ENCODE data around the gene RAET1L.

- TF ChIP-seq POLR2A (IDR thresholded peaks at IDR 0.05) = no peak
- TF ChIP-seq, protein P1, sequence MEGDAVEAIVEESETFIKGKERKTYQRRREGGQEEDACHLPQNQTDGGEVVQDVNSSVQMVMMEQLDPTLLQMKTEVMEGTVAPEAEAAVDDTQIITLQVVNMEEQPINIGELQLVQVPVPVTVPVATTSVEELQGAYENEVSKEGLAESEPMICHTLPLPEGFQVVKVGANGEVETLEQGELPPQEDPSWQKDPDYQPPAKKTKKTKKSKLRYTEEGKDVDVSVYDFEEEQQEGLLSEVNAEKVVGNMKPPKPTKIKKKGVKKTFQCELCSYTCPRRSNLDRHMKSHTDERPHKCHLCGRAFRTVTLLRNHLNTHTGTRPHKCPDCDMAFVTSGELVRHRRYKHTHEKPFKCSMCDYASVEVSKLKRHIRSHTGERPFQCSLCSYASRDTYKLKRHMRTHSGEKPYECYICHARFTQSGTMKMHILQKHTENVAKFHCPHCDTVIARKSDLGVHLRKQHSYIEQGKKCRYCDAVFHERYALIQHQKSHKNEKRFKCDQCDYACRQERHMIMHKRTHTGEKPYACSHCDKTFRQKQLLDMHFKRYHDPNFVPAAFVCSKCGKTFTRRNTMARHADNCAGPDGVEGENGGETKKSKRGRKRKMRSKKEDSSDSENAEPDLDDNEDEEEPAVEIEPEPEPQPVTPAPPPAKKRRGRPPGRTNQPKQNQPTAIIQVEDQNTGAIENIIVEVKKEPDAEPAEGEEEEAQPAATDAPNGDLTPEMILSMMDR (IDR thresholded peaks at IDR 0.05) = no peak
These were observed 13.1 kb upstream of the RAET1L start for GRCh38 chr6:150038202-150039062.

Measured in lower leg skin (tissue), 3 donors.